Activated T-helper 2 cell treated with anti-CD3 and anti-CD28 coated beads, Interferon-gamma antibody, Interleukin-2, Interleukin-4, amounts not matched to agents 10 μg/mL and 5 μg/mL and 100 μg/mL, durations not matched to agents 14 hours and 24 hours and 36 hours (primary cell): Measurements from ENCODE around the gene NFS1. TPM values are rescaled to one million over a fixed set of nuclear protein-coding genes. Genes with fewer than 3 reads are reported as not detected.
A peak's percentile ranks its signal among the peaks of the same experiment; 100 is the strongest.

ENCODE experiments used
- DNase-seq: peaks from one replicate; pipeline ENCODE4 v3.0.0; 2021; ENCODE audit warnings: low spot score
- H3K27ac Mint-ChIP-seq: one replicate; pipeline ENCODE4 v1.8.0; 2021; ENCODE audit warnings: mixed read lengths
- H3K27me3 Mint-ChIP-seq: one replicate; pipeline ENCODE4 v1.8.0; 2021; ENCODE audit warnings: low read depth, mixed read lengths
- H3K36me3 Mint-ChIP-seq: one replicate; pipeline ENCODE4 v1.8.0; 2021; ENCODE audit warnings: low read depth, mixed read lengths
- H3K4me1 Mint-ChIP-seq: one replicate; pipeline ENCODE4 v1.8.0; 2021; ENCODE audit warnings: low read depth, mixed read lengths
- H3K4me3 Mint-ChIP-seq: one replicate; pipeline ENCODE4 v1.8.0; 2021; ENCODE audit warnings: low read depth, mild to moderate bottlenecking, moderate library complexity, mixed read lengths
- H3K9me3 Mint-ChIP-seq: one replicate; pipeline ENCODE4 v1.8.0; 2021; ENCODE audit warnings: mixed read lengths
- intact Hi-C: fragments of 100-400 bp; cut with micrococcal nuclease; formaldehyde crosslinking; loops from one replicate; pipeline ENCODE4 v1.15.1; 2023
- total RNA-seq: library from RNA; stranded (reverse); gene quantifications from 2 replicates; pipeline ENCODE4 v1.2.3, GENCODE V29; 2022

The NFS1 gene
- total RNA-seq, 1 donor from 2014 or later: 39.1 TPM

DNA sequence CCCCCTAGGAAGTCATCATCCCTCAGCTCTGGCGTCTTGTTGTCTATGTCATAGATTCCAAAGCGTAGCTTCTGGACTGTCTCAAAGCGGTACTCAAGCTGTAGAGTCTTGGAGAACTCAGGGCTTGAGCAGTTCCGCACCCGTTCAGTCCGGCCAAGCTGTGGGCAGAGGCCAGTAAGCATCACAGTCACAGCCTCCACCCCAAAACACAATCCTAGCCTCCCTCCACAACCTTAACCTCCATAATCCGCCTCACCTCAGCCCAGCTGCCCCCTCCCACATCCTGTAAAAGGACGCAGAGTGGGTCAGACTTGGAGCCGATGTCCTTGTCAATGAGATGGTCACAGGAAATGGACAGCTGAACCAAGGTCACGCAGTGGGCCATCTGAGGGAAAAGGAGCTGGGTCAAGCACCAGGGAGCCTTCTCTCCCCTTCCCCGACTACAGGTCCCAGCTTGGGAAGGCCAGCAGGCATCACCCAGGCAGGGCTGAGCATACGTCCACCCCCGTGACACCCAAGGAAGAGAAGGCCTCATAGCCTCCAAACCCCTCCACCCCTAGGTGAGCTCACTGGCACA lies 66.5 kb downstream of the NFS1 start:
- Mint-ChIP-seq H3K9me3 (no peaks in the 10 kb centered on the region), H3K4me1 (peaks cover 4% of the 10 kb centered on the region), H3K36me3 (peaks cover 43% of the 10 kb centered on the region), H3K27me3 (no peaks in the 10 kb centered on the region), H3K4me3 (no peak overlapping the region), H3K27ac (no peak overlapping the region)
- DNase-seq: no peak
- intact Hi-C loops: no loop called here

DNA sequence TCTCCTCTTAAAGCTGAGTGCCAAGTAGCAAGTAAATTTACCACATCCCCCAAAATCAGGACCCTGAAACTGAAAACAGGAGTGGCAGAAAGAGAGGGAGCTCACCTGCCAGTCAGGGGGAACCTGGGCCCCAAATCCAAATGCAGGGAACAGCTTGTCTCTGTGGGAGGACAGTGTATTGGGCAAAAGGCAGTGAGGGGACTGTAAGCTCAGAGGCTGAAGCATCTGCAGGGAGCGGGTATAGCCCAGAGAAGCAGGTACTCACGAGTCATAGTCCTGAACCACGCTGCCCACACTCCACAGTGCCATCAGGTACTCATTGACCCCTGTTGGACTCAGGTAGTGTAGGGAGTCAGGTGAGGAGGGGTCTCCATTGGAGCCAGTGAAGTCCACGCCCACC lies 68.5 kb downstream of the NFS1 start:
- Mint-ChIP-seq H3K4me1 (no peaks in the 10 kb centered on the region), H3K27me3 (no peaks in the 10 kb centered on the region), H3K9me3 (no peaks in the 10 kb centered on the region), H3K36me3 (peaks cover 55% of the 10 kb centered on the region), H3K4me3 (no peak overlapping the region), H3K27ac (no peak overlapping the region)
- no peak for DNase-seq
- intact Hi-C loops: no loop called here

DNA sequence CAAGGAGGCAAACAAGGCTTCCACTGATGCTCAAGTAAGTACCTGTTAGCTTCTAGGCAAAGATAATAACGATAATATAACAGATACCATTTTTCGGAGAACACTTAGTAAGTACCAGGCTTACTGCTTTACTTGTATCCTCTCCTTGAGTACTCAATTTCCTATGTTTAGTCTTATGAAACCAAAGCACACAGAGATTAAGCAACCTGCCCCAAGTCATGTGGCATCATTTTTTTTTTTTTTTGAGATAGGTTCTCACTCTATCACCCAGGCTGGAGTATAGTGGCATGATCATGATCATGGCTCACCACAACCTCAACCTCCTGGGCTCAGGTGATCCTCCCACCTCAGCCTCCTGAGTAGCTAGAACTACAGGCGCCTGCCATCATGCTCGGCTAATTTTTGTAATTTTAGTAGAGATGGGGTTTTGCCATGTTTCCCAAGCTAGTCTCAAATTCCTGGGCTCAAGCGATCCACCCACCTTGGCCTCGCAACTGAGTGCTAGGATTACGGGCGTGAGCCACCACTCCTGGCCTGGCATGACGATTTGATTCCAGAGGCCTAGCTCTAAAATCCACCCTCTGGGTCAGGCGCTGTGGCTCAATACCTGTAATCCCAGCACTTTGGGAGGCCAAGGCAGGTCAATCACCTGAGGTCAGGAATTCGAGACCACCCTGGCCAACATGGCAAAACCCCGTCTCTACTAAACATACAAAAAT lies 69.6 kb downstream of the NFS1 start:
- Mint-ChIP-seq H3K27ac (no peak overlapping the region), H3K4me1 (no peaks in the 10 kb centered on the region), H3K4me3 (no peak overlapping the region), H3K27me3 (no peaks in the 10 kb centered on the region), H3K9me3 (no peaks in the 10 kb centered on the region), H3K36me3 (peaks cover 55% of the 10 kb centered on the region)
- intact Hi-C loops: no loop called here
- DNase-seq: no peak

DNA sequence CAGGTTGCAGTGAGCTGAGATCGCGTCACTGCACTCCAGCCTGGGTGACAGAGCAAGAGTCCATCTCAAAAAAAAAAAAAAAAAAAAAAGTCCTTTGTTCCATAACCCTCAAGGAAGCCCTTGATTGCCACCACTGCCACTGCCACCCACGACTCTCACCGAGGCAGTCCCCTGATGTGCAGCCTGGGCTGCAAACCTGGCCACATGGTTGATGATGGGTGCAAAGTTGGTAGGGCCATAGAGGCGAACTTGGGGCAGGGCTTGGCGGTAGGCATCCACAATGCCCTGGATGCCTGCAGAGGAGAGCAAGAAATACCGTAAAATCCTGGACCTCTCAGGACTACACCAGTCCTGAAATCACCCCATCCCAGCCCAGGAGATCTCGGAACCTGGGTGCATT lies 72.0 kb downstream of the NFS1 start:
- Mint-ChIP-seq H3K4me1 (no peaks in the 10 kb centered on the region), H3K27me3 (no peaks in the 10 kb centered on the region), H3K36me3 (peaks cover 49% of the 10 kb centered on the region), H3K4me3 (no peak overlapping the region), H3K27ac (no peak overlapping the region), H3K9me3 (no peaks in the 10 kb centered on the region)
- no peak for DNase-seq
- intact Hi-C loops: no loop called here

DNA sequence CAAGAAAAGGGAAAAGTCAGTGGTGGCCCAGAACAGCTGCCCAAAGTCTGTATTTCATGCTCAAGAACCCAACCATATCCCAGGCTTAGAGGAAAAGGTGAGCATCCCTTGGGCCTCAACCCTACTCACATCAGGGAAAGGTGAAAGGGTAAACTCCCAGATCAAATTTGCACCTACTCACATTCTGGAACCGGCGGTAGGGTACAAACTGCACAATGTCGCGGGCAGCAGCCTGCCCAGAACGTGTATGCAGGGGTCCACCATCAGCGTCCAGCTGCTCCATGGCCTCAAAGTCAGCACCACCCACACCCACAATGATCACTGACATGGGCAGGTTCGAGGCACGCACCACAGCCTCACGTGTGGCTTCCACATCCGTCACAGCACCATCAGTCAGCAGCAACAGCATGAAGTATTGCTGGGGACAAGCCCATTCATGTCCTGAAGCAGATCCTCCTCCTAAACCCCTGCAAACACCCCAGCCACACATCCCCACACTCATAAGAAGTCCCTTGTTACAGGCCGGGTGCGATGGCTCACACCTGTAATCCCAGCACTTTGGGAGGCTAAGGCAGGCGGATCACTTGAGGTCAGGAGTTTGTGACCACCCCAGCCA lies 72.7 kb downstream of the NFS1 start:
- no peak for DNase-seq
- Mint-ChIP-seq H3K36me3 (peaks cover 50% of the 10 kb centered on the region), H3K4me3 (no peak overlapping the region), H3K27ac (no peak overlapping the region), H3K4me1 (no peaks in the 10 kb centered on the region), H3K9me3 (no peaks in the 10 kb centered on the region), H3K27me3 (no peaks in the 10 kb centered on the region)
- intact Hi-C loops: no loop called here

DNA sequence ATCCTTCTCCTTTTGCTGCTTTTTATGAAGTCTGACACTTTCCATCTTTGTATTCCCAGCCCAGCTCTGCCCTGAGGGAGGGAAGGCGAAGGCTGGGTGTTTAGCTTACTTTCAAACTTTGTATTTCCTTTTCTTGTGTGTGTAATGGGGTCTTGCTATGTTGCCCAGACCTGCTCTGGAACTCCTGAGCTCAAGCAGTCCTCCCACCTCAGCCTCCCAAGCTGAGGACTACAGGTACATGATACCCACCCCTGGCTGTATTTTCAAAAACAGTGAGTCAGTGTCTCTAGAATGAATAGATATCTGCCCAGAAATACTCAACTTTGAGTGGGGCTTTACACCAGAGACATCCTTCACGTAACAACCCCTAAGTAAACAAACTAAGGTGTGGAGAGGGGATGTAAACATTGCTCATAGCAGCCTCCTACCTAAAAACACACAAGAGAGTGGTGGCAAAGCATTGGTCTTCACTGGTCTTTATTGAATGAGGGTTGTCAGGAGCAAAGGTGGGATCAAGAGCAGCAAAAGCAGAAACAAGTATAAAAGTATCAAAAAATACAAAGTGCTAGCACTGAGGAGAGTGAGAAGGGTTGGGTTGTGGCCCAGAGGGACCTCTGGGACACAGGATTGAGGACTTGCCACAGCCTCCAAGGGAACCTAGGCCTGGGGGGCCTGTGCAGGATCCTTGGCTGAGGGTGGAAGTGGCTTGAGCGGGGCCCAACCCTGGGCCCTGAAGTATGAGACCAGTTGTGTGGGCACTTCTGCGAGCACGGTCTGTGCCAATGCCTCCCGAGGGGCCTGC lies 73.4 kb downstream of the NFS1 start:
- intact Hi-C loops: no loop called here
- Mint-ChIP-seq H3K9me3 (no peaks in the 10 kb centered on the region), H3K27me3 (no peaks in the 10 kb centered on the region), H3K36me3 (peaks cover 49% of the 10 kb centered on the region), H3K4me1 (no peaks in the 10 kb centered on the region), H3K27ac (peak overlapping the region; percentile 20), H3K4me3 (no peak overlapping the region)
- DNase-seq: no peak

DNA sequence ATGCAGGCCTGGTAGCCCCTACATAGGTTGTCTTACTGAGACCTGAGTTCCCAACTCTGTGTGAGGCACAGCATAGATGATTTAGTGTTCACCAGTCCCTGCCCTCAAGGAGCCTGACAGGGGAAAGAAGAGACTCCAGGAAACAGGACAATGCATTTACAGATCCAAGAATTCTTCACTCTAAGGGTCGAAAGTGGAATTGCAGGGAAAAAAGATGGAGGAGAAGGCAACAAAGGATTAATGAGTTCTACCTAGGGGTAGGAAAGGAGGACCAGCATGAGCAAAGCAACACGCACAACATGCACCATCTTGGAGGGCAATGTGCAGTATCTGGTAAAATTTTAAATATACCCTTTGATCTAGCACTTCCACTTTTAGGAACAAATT lies 77.6 kb downstream of the NFS1 start:
- intact Hi-C loops: no loop called here
- Mint-ChIP-seq H3K9me3 (no peaks in the 10 kb centered on the region), H3K4me1 (peaks cover 20% of the 10 kb centered on the region), H3K27ac (no peak overlapping the region), H3K36me3 (peaks cover 20% of the 10 kb centered on the region), H3K4me3 (no peak overlapping the region), H3K27me3 (no peaks in the 10 kb centered on the region)
- no peak for DNase-seq

DNA sequence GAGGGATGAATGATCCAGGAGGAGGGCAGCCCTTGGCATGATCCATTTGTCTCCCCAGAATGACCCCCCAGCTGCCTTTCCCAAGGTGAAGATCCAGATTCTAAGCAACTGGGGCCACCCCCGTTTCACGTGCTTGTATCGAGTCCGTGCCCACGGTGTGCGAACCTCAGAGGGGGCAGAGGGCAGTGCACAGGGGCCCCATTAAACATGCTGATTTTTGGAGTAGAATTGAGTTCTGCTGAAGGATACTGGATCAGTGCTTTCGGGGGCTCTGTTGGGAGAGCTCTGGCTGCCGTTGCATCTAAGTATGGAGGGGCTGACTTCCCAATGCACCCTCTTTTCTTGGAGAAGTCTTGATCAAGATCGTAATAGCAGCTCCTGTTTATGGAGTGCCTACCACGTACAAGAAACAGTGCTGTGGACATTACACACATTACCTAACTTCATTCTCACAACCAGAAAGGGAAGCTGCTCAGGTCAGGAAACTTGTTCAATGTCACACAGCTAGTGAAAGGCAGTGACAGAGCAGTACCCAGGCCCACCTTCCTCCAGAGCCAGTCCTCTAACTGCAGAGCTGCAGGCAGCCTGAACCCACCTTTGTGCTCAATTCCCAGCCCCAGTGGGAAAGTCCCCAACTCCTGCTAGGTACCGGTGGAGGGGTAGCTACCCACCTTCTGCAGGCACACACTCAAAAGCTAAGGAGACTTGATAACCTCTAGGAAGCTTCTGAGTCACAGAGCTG lies 78.2 kb downstream of the NFS1 start:
- DNase-seq: no peak
- no peaks in the 10 kb centered on the region for H3K27me3 Mint-ChIP-seq
- no peak overlapping the region for H3K4me3 Mint-ChIP-seq
- intact Hi-C loops: no loop called here
- peaks cover 20% of the 10 kb centered on the region for H3K4me1 Mint-ChIP-seq
- H3K9me3 Mint-ChIP-seq: no peaks in the 10 kb centered on the region
- peaks cover 14% of the 10 kb centered on the region for H3K36me3 Mint-ChIP-seq
- H3K27ac Mint-ChIP-seq: no peak overlapping the region

DNA sequence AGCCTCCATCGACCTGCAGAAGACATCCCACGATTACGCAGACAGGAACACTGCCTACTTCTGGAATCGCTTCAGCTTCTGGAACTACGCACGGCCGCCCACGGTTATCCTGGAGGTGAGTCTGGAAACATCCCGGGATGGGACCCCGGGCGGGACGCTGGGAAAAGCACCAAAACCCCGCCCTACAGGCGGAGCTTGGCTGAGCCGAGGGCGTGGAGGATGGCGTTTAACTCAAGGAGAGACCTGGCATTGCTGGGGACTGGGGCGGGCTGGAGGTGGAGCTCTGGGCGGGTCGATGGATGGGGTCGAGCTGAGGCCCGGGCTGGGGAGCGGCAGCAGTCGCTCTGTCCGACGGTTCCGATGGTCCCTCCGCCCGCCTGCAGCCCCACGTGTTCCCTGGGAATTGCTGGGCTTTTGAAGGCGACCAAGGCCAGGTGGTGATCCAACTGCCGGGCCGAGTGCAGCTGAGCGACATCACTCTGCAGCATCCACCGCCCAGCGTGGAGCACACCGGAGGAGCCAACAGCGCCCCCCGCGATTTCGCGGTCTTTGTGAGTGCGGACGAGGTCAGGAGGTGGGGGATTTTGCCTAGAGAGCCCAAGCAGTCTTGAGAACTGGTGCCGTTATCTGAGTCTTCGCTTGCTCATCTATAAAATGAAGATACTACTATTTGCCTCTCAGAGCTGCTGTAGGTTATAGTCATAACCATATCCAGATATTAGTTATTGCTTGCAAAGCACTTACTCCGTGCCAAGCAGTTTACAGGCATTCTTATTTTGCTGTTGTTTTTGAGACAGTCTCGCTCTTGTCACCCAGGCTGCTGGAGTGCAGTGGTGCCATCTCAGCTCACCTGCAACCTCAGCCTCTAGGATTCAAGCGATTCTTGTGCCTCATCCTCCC lies 79.7 kb downstream of the NFS1 start:
- intact Hi-C loops: loop anchor here (1.0 to 10.0 kb wide), 7 partner anchors 41 to 527 kb away; partner anchors contain the start of genes NFS1, PHF20, RBM39 and ROMO1
- peak; percentile 72 for DNase-seq
- no peaks in the 10 kb centered on the region for H3K9me3 Mint-ChIP-seq
- H3K27me3 Mint-ChIP-seq: no peaks in the 10 kb centered on the region
- H3K4me3 Mint-ChIP-seq: peak overlapping the region; percentile 84
- peak overlapping the region; percentile 87 for H3K27ac Mint-ChIP-seq
- peaks cover 6% of the 10 kb centered on the region for H3K36me3 Mint-ChIP-seq
- H3K4me1 Mint-ChIP-seq: peaks cover 22% of the 10 kb centered on the region

DNA sequence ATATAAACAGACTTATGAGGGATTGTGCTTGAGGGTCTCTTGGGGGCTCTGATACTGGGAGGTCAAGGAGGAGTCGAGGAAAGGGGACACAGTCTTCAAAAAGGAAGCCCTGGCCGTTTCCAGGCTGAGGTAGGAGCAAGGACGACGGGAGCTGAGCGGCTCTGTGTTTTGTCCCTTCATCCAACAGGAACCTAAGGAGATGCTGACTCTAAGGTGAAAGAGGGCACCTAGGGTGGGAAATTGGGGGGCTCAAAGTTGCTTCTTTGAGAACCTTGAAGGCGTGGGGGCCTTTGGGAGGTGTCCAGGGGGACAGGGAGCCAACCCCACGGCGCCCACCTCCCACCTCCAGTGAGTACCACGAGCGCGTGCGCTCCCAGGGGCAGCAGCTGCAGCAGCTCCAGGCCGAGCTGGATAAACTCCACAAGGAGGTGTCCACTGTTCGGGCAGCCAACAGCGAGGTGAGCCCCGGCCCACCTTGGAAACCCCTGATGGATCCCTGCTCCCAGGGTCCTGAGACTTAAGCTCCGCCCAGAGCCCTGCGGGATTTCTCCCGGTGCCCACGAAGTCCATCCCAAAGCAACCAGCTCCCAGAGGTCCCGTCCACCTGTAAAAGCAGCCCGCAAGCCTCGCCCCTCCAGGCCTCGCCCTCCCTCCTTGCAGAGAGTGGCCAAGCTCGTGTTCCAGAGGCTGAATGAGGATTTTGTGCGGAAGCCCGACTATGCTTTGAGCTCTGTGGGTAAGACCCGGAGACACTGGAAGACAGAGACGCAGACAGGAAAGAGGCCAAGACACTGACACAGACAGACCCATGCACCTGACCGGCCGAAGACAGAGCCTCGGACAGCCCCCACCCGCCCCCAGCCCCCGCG lies 80.7 kb downstream of the NFS1 start:
- peak overlapping the region; percentile 88 for H3K27ac Mint-ChIP-seq
- DNase-seq: no peak
- H3K4me1 Mint-ChIP-seq: peaks cover 22% of the 10 kb centered on the region
- H3K36me3 Mint-ChIP-seq: peaks cover 6% of the 10 kb centered on the region
- no peaks in the 10 kb centered on the region for H3K9me3 Mint-ChIP-seq
- intact Hi-C loops: loop anchor here (1.0 to 10.0 kb wide), 7 partner anchors 42 to 526 kb away; partner anchors contain the start of genes NFS1, PHF20, RBM39 and ROMO1
- H3K4me3 Mint-ChIP-seq: peak overlapping the region; percentile 84
- no peaks in the 10 kb centered on the region for H3K27me3 Mint-ChIP-seq
